DOHH2 (cell line): ENCODE results near the gene P4HB.

Experiments used
- H3F3A ChIP-seq: fragments of 200-600 bp; sonication (generic), shearing (Covaris generic); 2 replicates; pipeline ENCODE4 v1.6.0; 2016; ENCODE audit warnings: antibody characterized with exemption, mild to moderate bottlenecking; ENCODE audit not compliant: control insufficient read depth, insufficient read depth
- H3K27ac ChIP-seq: fragments of 200-600 bp; sonication (generic); 2 replicates; pipeline ENCODE4 v1.5.1; 2014; ENCODE audit warnings: low read depth, mild to moderate bottlenecking, low read length, moderate library complexity
- H3K27me3 ChIP-seq: fragments of 200-600 bp; sonication (generic); 2 replicates; pipeline ENCODE4 v1.6.1; 2014; ENCODE audit warnings: mild to moderate bottlenecking, low read length, mixed read lengths; ENCODE audit not compliant: control insufficient read depth
- H3K36me3 ChIP-seq: fragments of 200-600 bp; sonication (generic); 2 replicates; pipeline ENCODE4 v1.6.1; 2014; ENCODE audit warnings: mild to moderate bottlenecking, low read length, moderate library complexity, mixed read lengths; ENCODE audit not compliant: control insufficient read depth
- H3K4me1 ChIP-seq: fragments of 200-600 bp; sonication (generic); 2 replicates; pipeline ENCODE4 v1.6.1; 2014; ENCODE audit warnings: mild to moderate bottlenecking, low read length, mixed read lengths; ENCODE audit not compliant: control insufficient read depth
- H3K4me2 ChIP-seq: fragments of 200-600 bp; sonication (generic); 2 replicates; pipeline ENCODE4 v1.6.0; 2014; ENCODE audit warnings: mild to moderate bottlenecking, low read length, moderate library complexity
- H3K4me3 ChIP-seq: fragments of 200-600 bp; sonication (generic); 2 replicates; pipeline ENCODE4 v1.5.1; 2014; ENCODE audit warnings: mild to moderate bottlenecking, low read length, mixed read lengths
- H3K79me2 ChIP-seq: fragments of 200-600 bp; sonication (generic); 2 replicates; pipeline ENCODE4 v1.6.1; 2014; ENCODE audit warnings: mild to moderate bottlenecking, low read length, mixed read lengths; ENCODE audit not compliant: control insufficient read depth
- H3K9me2 ChIP-seq: fragments of 200-600 bp; sonication (generic); replicated peaks from 2 replicates; pipeline ENCODE4 v1.6.1; 2014; ENCODE audit warnings: mild to moderate bottlenecking, low read length, mixed read lengths; ENCODE audit not compliant: control insufficient read depth
- H3K9me3 ChIP-seq: fragments of 200-600 bp; sonication (generic); 2 replicates; pipeline ENCODE4 v1.6.1; 2014; ENCODE audit warnings: antibody characterized with exemption, low read length, mixed read lengths; ENCODE audit not compliant: control insufficient read depth, insufficient read depth
- H4K20me1 ChIP-seq: fragments of 200-600 bp; sonication (generic); 2 replicates; pipeline ENCODE4 v1.6.0; 2014; ENCODE audit warnings: low read depth, mild to moderate bottlenecking, antibody characterized with exemption, low read length, moderate library complexity; ENCODE audit not compliant: control insufficient read depth, insufficient read depth
- CTCF ChIP-seq: fragments of 200-600 bp; sonication (generic); IDR thresholded peaks from one replicate; pipeline ENCODE4 v1.5.1; 2014; ENCODE audit warnings: antibody characterized with exemption, mild to moderate bottlenecking, low read depth, low read length; ENCODE audit not compliant: poor library complexity, severe bottlenecking
- EZH2phosphoT487 ChIP-seq: fragments of 200-600 bp; sonication (generic); IDR thresholded peaks from 2 replicates; pipeline ENCODE4 v1.6.1; 2017; ENCODE audit warnings: borderline replicate concordance, mild to moderate bottlenecking, antibody characterized with exemption, low read length, moderate library complexity, mixed read lengths

The P4HB gene

GRCh38 chr17:81805707-81806460 is 54.5 kb downstream of the P4HB start:
- Histone ChIP-seq H3K36me3 (no peaks in the 10 kb centered on the region), H3K27me3 (peaks cover 19% of the 10 kb centered on the region), H4K20me1 (no peaks in the 10 kb centered on the region), H3K4me1 (no peaks in the 10 kb centered on the region), H3K79me2 (no peaks in the 10 kb centered on the region), H3K4me3 (no peak overlapping the region), H3K4me2 (no peak overlapping the region), H3K9me3 (no peaks in the 10 kb centered on the region), H3K27ac (no peak overlapping the region), H3F3A (no peaks in the 10 kb centered on the region), H3K9me2 (no peaks in the 10 kb centered on the region)
- TF ChIP-seq EZH2phosphoT487 (no peak), CTCF (no peak)

DNA sequence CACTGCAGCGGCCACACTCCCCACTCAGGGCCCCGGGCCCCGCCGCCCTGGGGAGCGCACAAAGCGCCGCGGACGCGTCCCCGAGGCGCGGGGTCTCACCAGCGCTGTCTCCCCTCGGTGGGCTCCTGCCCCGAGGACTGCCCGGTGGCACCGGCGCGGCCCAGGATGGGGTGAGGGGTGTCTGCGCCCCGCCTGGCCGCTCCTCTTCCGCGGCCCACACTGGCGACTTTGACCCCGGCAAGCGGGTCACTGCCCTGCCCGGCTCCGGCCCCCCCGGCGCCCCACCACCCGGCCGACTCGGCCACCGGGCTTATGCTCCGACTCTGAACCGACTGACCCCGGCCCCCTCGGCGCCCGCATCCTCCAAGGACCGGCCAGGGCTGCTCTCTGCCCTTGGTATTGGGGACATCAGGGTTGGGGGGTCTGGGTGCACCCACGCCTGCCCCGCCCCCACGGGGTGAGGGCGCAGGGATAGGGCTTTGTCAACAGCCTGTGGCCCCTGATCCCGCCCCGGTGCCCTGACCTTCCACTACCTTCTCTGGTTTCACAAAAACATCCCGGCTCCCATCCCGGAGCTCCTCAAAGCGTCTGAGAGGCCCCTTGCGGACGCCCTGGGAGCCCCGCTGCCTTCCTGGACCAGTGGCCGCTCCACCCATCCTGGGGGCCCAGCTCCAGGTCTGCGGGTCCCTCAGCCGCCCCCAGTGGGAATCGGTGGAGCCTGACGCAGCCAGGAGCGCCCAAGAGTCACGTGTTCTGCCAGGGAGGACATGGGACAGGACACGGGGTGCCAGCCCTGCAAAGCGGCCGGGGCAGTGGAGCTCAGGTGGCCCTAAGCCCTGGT is 55.6 kb downstream of the P4HB start:
- H3K27ac ChIP-seq = no peak overlapping the region
- no peaks in the 10 kb centered on the region for H3F3A ChIP-seq
- no peaks in the 10 kb centered on the region for H3K4me1 ChIP-seq
- H3K9me3 ChIP-seq = no peaks in the 10 kb centered on the region
- no peaks in the 10 kb centered on the region for H3K79me2 ChIP-seq
- no peaks in the 10 kb centered on the region for H3K36me3 ChIP-seq
- peaks cover 16% of the 10 kb centered on the region for H3K27me3 ChIP-seq
- no peak overlapping the region for H3K4me2 ChIP-seq
- TF ChIP-seq EZH2phosphoT487 (no peak), CTCF (no peak)
- H4K20me1 ChIP-seq = no peaks in the 10 kb centered on the region
- H3K9me2 ChIP-seq = no peaks in the 10 kb centered on the region
- no peak overlapping the region for H3K4me3 ChIP-seq

DNA sequence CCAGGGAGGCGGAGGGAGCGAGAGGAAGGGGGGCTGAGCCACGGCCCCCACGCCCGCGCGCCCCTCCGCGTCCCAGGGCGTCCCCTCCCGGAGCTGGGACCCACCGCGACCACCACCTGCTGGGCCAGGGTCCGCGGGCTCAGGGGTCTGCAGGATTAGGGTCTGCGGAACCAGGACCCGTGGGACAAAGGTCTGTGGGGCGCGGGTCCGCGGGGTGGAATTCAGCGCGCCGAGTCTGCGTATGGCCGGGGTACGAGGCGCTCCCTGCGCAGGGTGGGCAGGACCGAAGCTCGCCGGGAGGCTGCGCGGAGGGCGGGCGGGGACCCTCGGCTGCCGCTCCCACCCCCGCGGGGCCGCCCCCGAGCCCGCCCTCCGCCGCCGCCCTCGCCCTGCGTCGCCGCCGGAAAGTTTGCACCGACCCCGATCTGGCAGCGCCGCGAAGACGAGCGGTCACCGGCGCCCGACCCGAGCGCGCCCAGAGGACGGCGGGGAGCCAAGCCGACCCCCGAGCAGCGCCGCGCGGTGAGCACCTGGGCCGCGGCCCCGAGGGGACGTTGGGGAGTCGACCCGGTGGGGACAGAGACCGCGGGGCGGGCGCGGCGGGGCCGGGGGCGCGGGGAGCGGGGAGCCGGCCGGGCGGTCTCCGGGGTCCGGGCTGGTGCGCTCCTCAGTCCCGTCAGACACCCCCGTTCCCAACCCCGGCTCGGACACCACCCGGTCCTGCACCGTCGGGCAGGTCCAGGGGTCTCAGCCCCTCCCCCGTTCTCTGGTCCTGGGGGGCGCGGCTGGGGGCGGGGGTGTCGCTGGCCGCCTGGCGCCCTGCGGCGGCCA is 56.4 kb downstream of the P4HB start, which contains the start of gene GCGR:
GCGR (plus strand) TSS at position 423 of the 831 bp plus-strand sequence. CDS start 4,869 bp downstream, outside the sequence.
- H3K4me2 ChIP-seq = no peak within 1 kb of the TSS
- no peaks in the 10 kb centered on the region for H3K79me2 ChIP-seq
- no peaks in the 10 kb centered on the region for H4K20me1 ChIP-seq
- no peaks in the 10 kb centered on the region for H3K9me2 ChIP-seq
- H3K4me3 ChIP-seq = no peak within 1 kb of the TSS
- H3K27ac ChIP-seq = no peak within 1 kb of the TSS
- H3K36me3 ChIP-seq = no peaks in the 10 kb centered on the region
- TF ChIP-seq EZH2phosphoT487 (no peak), CTCF (no peak)
- no peaks in the 10 kb centered on the region for H3K4me1 ChIP-seq
- H3F3A ChIP-seq = no peaks in the 10 kb centered on the region
- H3K27me3 ChIP-seq = peaks cover 15% of the 10 kb centered on the region
- H3K9me3 ChIP-seq = no peaks in the 10 kb centered on the region
